SK-N-MC (cell line): ENCODE results near the gene SPIN1.

Experiments
- EZH2 ChIP-seq: fragments of 200-600 bp; sonication (generic); IDR thresholded peaks from one replicate; pipeline ENCODE4 v1.6.1; 2017; ENCODE audit warnings: antibody characterized with exemption
- POLR2AphosphoS5 ChIP-seq: IDR thresholded peaks from 2 replicates; pipeline ENCODE4 v1.6.1; 2012; ENCODE audit warnings: mild to moderate bottlenecking, low read depth, low read length, borderline replicate concordance

- no peak for TF ChIP-seq POLR2AphosphoS5
- no peak for TF ChIP-seq EZH2
Measured at GRCh38 chr9:88511906-88512305, 123.7 kb downstream of the SPIN1 start.
